HG03565 (cell line): ENCODE results near the gene NXF1.

ENCODE experiments used
- ATAC-seq: cut with Tn5 transposase; IDR thresholded peaks from one replicate; pipeline ENCODE4 v1.9.1; 2021; ENCODE audit warnings: mild to moderate bottlenecking, moderate library complexity; ENCODE audit not compliant: unreplicated experiment

Gene NXF1

GRCh38 chr11:62747475-62748160 lies 57.6 kb downstream of the NXF1 start:
- ATAC-seq = no peak
